ENCODE data around the gene SLC2A6. TPM values are rescaled to one million over a fixed set of nuclear protein-coding genes. Genes with fewer than 3 reads are reported as not detected.

SLC2A6 gene
- total RNA-seq, 1 experiment from 2014 or later, result 10.7 TPM

DNA sequence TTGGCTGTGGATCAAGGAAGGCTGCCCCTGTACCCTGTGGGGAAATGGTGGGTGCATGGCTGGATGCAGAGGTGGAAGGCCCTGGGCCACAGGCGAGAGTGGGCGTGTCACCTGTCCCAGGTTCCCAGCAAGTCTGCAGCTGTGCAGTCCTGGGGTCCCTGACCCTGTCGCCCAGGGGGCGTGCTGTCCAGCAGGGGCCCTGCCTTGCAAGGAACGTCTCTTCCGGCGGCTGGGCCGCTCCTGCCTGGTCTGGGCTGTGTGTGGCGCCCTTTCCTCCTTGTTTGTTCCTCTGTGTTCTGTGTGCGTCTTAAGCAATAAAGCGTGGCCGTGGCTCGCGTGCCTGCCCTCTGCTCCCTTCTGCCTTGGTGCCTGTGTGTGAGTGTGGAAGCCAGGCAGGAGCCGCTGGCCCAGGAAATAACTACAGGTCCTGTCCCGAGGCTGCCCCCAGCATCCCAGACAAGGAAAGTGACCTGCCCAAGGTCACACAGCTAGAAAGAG lies 8.4 kb downstream of the SLC2A6 start:
- ChIA-PET POLR2A (no interaction called here), CTCF (no interaction called here), RAD21 (ENCODE audit: low non-redundant PET in 1 of 2, low total read pairs in 2 of 2, uncharacterized antibody in 2 of 2, unreplicated experiment in 2 of 2) (no interaction called here)
- intact Hi-C loops (cut with micrococcal nuclease), result no loop called here
- H3K9ac ChIP-seq (ENCODE audit: low read length), result no peak overlapping the region
- no peaks in the 10 kb centered on the region for H4K20me1 ChIP-seq (ENCODE audit: insufficient read depth)
- no peak overlapping the region for H3K27ac ChIP-seq (ENCODE audit: low read depth, low read length)
- DNase-seq (ENCODE audit: low read depth, low spot score) (no peak), ATAC-seq (peak; percentile 22)
- no peaks in the 10 kb centered on the region for H3K36me3 ChIP-seq (ENCODE audit: control insufficient read depth in 1 of 2, insufficient read depth in 2 of 2, low read length in 2 of 2)
- TSS peak; percentile 23 for BruUV-seq (replicated peaks)
- no peaks in the 10 kb centered on the region for H3K27me3 ChIP-seq (ENCODE audit: insufficient read depth, low read length)
- no peaks in the 10 kb centered on the region for H3K9me3 ChIP-seq (ENCODE audit: control insufficient read depth in 1 of 2, insufficient read depth in 1 of 2, low read depth in 1 of 2, low read length in 2 of 2)
- H3K79me2 ChIP-seq (ENCODE audit: insufficient read depth, low read length), result no peaks in the 10 kb centered on the region
- TF ChIP-seq, protein P1, sequence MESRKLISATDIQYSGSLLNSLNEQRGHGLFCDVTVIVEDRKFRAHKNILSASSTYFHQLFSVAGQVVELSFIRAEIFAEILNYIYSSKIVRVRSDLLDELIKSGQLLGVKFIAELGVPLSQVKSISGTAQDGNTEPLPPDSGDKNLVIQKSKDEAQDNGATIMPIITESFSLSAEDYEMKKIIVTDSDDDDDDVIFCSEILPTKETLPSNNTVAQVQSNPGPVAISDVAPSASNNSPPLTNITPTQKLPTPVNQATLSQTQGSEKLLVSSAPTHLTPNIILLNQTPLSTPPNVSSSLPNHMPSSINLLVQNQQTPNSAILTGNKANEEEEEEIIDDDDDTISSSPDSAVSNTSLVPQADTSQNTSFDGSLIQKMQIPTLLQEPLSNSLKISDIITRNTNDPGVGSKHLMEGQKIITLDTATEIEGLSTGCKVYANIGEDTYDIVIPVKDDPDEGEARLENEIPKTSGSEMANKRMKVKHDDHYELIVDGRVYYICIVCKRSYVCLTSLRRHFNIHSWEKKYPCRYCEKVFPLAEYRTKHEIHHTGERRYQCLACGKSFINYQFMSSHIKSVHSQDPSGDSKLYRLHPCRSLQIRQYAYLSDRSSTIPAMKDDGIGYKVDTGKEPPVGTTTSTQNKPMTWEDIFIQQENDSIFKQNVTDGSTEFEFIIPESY (IDR thresholded peaks at IDR 0.05; ENCODE audit: extremely low read depth, insufficient replicate concordance, low read length), result no peak
- TF ChIP-seq EZH2phosphoT487 (IDR thresholded peaks at IDR 0.05; ENCODE audit: borderline replicate concordance) (no peak), SIN3A (IDR thresholded peaks at IDR 0.05; ENCODE audit: low read depth) (no peak), TCF7L2 (IDR thresholded peaks at IDR 0.05; ENCODE audit: borderline replicate concordance, extremely low read depth, insufficient read depth, insufficient read length) (no peak), REST (IDR thresholded peaks at IDR 0.05; ENCODE audit: low read depth) (no peak), ELF1 (IDR thresholded peaks at IDR 0.05; ENCODE audit: borderline replicate concordance, low read depth) (no peak), JUND (IDR thresholded peaks at IDR 0.05) (no peak), SP1 (IDR thresholded peaks at IDR 0.05; ENCODE audit: low read depth) (no peak), YY1 (IDR thresholded peaks at IDR 0.05; ENCODE audit: extremely low read depth, insufficient replicate concordance, low read depth, low read length) (no peak), SRF (IDR thresholded peaks at IDR 0.05; ENCODE audit: low read depth) (no peak), POLR2A (IDR thresholded peaks at IDR 0.05; ENCODE audit: borderline replicate concordance, extremely low read depth, insufficient read depth, insufficient read length) (no peak), EGR1 (IDR thresholded peaks at IDR 0.05; ENCODE audit: low read depth) (no peak)
- TF ChIP-seq, protein P2, sequence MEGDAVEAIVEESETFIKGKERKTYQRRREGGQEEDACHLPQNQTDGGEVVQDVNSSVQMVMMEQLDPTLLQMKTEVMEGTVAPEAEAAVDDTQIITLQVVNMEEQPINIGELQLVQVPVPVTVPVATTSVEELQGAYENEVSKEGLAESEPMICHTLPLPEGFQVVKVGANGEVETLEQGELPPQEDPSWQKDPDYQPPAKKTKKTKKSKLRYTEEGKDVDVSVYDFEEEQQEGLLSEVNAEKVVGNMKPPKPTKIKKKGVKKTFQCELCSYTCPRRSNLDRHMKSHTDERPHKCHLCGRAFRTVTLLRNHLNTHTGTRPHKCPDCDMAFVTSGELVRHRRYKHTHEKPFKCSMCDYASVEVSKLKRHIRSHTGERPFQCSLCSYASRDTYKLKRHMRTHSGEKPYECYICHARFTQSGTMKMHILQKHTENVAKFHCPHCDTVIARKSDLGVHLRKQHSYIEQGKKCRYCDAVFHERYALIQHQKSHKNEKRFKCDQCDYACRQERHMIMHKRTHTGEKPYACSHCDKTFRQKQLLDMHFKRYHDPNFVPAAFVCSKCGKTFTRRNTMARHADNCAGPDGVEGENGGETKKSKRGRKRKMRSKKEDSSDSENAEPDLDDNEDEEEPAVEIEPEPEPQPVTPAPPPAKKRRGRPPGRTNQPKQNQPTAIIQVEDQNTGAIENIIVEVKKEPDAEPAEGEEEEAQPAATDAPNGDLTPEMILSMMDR (IDR thresholded peaks at IDR 0.05 in 2 of 3, conservative IDR thresholded peaks at IDR 0.05 in 1 of 3; ENCODE audit: borderline replicate concordance in 1 of 3, insufficient read depth in 1 of 3, low read depth in 2 of 3, low read length in 2 of 3), result no peak
- no peak overlapping the region for H3K4me2 ChIP-seq (ENCODE audit: low read length)
- H2AFZ ChIP-seq (ENCODE audit: low read depth, low read length, poor library complexity, severe bottlenecking), result no peak overlapping the region
- H3K4me1 ChIP-seq (ENCODE audit: control insufficient read depth in 1 of 2, insufficient read depth in 2 of 2, low read length in 2 of 2), result no peaks in the 10 kb centered on the region
- no peak overlapping the region for H3K4me3 ChIP-seq (replicated peaks in 1 of 2; ENCODE audit: low read depth in 1 of 2, low read length in 2 of 2)
- no peaks in the 10 kb centered on the region for H3K9me2 ChIP-seq (ENCODE audit: insufficient read depth)

Data from HCT116 (cell line).